ENCODE results near the gene NUDT12. TPM values are rescaled to one million over a fixed set of nuclear protein-coding genes. Genes with fewer than 3 reads are reported as not detected.

Gene NUDT12
- total RNA-seq, 1 donor from 2014 or later: 11.2 TPM

- Histone ChIP-seq H3K4me3 (ENCODE audit: low read depth, low read length) (no peak overlapping the region), H3K27me3 (ENCODE audit: control insufficient read depth, insufficient read depth, low read length) (no peaks in the 10 kb centered on the region), H3K36me3 (ENCODE audit: control insufficient read depth, insufficient read depth, low read length) (no peaks in the 10 kb centered on the region)
- TF ChIP-seq CTCF (IDR thresholded peaks at IDR 0.05; ENCODE audit: insufficient read depth, low read length, poor library complexity, severe bottlenecking): no peak
- no peak for DNase-seq (ENCODE audit: low read depth)
Measured at GRCh38 chr5:103510851-103511553, 51.6 kb downstream of the NUDT12 start.

- no peak for DNase-seq (ENCODE audit: low read depth)
- no peak for TF ChIP-seq CTCF (IDR thresholded peaks at IDR 0.05; ENCODE audit: insufficient read depth, low read length, poor library complexity, severe bottlenecking)
- no peak overlapping the region for H3K4me3 ChIP-seq (ENCODE audit: low read depth, low read length)
- H3K27me3 ChIP-seq (ENCODE audit: control insufficient read depth, insufficient read depth, low read length): no peaks in the 10 kb centered on the region
- no peaks in the 10 kb centered on the region for H3K36me3 ChIP-seq (ENCODE audit: control insufficient read depth, insufficient read depth, low read length)
Measured at GRCh38 chr5:103505581-103506305, 56.8 kb downstream of the NUDT12 start.

- Histone ChIP-seq H3K27me3 (ENCODE audit: control insufficient read depth, insufficient read depth, low read length) (no peaks in the 10 kb centered on the region), H3K4me3 (ENCODE audit: low read depth, low read length) (no peak overlapping the region), H3K36me3 (ENCODE audit: control insufficient read depth, insufficient read depth, low read length) (no peaks in the 10 kb centered on the region)
- DNase-seq (ENCODE audit: low read depth): no peak
- no peak for TF ChIP-seq CTCF (IDR thresholded peaks at IDR 0.05; ENCODE audit: insufficient read depth, low read length, poor library complexity, severe bottlenecking)
Measured at GRCh38 chr5:103503066-103503465, 59.5 kb downstream of the NUDT12 start.

GRCh38 chr5:103502662-103503061, 59.9 kb downstream of the NUDT12 start:
- no peak overlapping the region for H3K4me3 ChIP-seq (ENCODE audit: low read depth, low read length)
- no peak for TF ChIP-seq CTCF (IDR thresholded peaks at IDR 0.05; ENCODE audit: insufficient read depth, low read length, poor library complexity, severe bottlenecking)
- DNase-seq (ENCODE audit: low read depth): no peak
- no peaks in the 10 kb centered on the region for H3K27me3 ChIP-seq (ENCODE audit: control insufficient read depth, insufficient read depth, low read length)
- no peaks in the 10 kb centered on the region for H3K36me3 ChIP-seq (ENCODE audit: control insufficient read depth, insufficient read depth, low read length)

Measured in kidney epithelial cell (primary cell).